Skeletal muscle tissue (tissue), 4 donors: ENCODE results near the gene DSCAML1. TPM values are rescaled to one million over a fixed set of nuclear protein-coding genes. Genes with fewer than 3 reads are reported as not detected.

Experiments used
- H3K27ac ChIP-seq: one replicate; pipeline ENCODE4 v1.7.0; 2013; ENCODE audit warnings: mild to moderate bottlenecking, low read depth, low read length, inconsistent platforms
- H3K27me3 ChIP-seq, 3 donors: one replicate each; pipeline ENCODE4 v1.7.0; 2013; ENCODE audit warnings: low read length in 3 of 3; ENCODE audit not compliant: control insufficient read depth in 3 of 3, insufficient read depth in 3 of 3
- H3K36me3 ChIP-seq, 3 donors: one replicate each; pipeline ENCODE4 v1.7.0; 2013; ENCODE audit warnings: low read length in 3 of 3; ENCODE audit not compliant: control insufficient read depth in 3 of 3, insufficient read depth in 3 of 3
- H3K4me1 ChIP-seq, 3 donors: one replicate each; pipeline ENCODE4 v1.7.0; 2013; ENCODE audit warnings: low read length in 3 of 3, mild to moderate bottlenecking in 3 of 3; ENCODE audit not compliant: control insufficient read depth in 3 of 3, insufficient read depth in 3 of 3
- H3K4me3 ChIP-seq, 3 donors: one replicate each; pipeline ENCODE4 v1.7.0; 2013; ENCODE audit warnings: low read length in 3 of 3
- H3K9ac ChIP-seq, 3 donors: one replicate each; pipeline ENCODE4 v1.7.0; 2013; ENCODE audit warnings: low read length in 3 of 3, mild to moderate bottlenecking in 3 of 3, moderate library complexity in 2 of 3, low read depth in 1 of 3
- H3K9me3 ChIP-seq, 3 donors: one replicate each; pipeline ENCODE4 v1.7.0; 2013; ENCODE audit warnings: low read length in 3 of 3; ENCODE audit not compliant: control insufficient read depth in 3 of 3
- total RNA-seq: library from RNA; depleted of rRNA; stranded (reverse); fragments of >200 nt; gene quantifications from one replicate; pipeline ENCODE4 v1.2.3, GENCODE V29; 2014
- donor health status: Osteomylitis.

Gene DSCAML1
- total RNA-seq, 1 donor from 2014 or later: 0.52 TPM

GRCh38 chr11:117838901-117839300 lies 41.9 kb upstream of the DSCAML1 start:
- Histone ChIP-seq H3K27ac (no peak overlapping the region), H3K36me3 (peaks cover 0 to 5% (median 0%) of the 10 kb centered on the region in 3 donors), H3K4me3 (no peak overlapping the region), H3K9ac (no peak overlapping the region), H3K4me1 (peaks cover 4 to 14% (median 13%) of the 10 kb centered on the region in 3 donors), H3K9me3 (no peaks in the 10 kb centered on the region), H3K27me3 (peaks cover 0 to 2% (median 0%) of the 10 kb centered on the region in 3 donors)

- Histone ChIP-seq H3K27ac (no peak overlapping the region), H3K4me3 (no peak overlapping the region), H3K36me3 (peaks cover 0 to 5% (median 0%) of the 10 kb centered on the region in 3 donors)
Observed at GRCh38 chr11:117837791-117838190, 40.8 kb upstream of the DSCAML1 start.

GRCh38 chr11:117837070-117837776 lies 40.2 kb upstream of the DSCAML1 start:
- H3K27ac ChIP-seq: no peak overlapping the region
- peaks cover 11 to 21% (median 20%) of the 10 kb centered on the region in 3 donors for H3K4me1 ChIP-seq
- no peak overlapping the region for H3K9ac ChIP-seq
- H3K4me3 ChIP-seq: no peak overlapping the region
- H3K27me3 ChIP-seq: peaks cover 0 to 2% (median 0%) of the 10 kb centered on the region in 3 donors
- H3K9me3 ChIP-seq: no peaks in the 10 kb centered on the region
- H3K36me3 ChIP-seq: peaks cover 0 to 5% (median 0%) of the 10 kb centered on the region in 3 donors

More at GRCh38 chr11:117837791-117838190, 40.8 kb upstream of the DSCAML1 start:
- peaks cover 13 to 21% (median 21%) of the 10 kb centered on the region in 3 donors for H3K4me1 ChIP-seq
- peaks cover 0 to 2% (median 0%) of the 10 kb centered on the region in 3 donors for H3K27me3 ChIP-seq
- no peaks in the 10 kb centered on the region for H3K9me3 ChIP-seq
- no peak overlapping the region for H3K9ac ChIP-seq

GRCh38 chr11:117836077-117836960 lies 39.3 kb upstream of the DSCAML1 start:
- Histone ChIP-seq H3K27ac (no peak overlapping the region), H3K4me1 (peaks cover 11 to 24% (median 19%) of the 10 kb centered on the region in 3 donors), H3K4me3 (no peak overlapping the region), H3K36me3 (peaks cover 0 to 5% (median 0%) of the 10 kb centered on the region in 3 donors), H3K9me3 (no peaks in the 10 kb centered on the region), H3K27me3 (peaks cover 0 to 2% (median 0%) of the 10 kb centered on the region in 3 donors), H3K9ac (no peak overlapping the region)

GRCh38 chr11:117835576-117835975 lies 38.6 kb upstream of the DSCAML1 start:
- Histone ChIP-seq H3K9ac (no peak overlapping the region), H3K4me1 (peaks cover 11 to 24% (median 24%) of the 10 kb centered on the region in 3 donors), H3K4me3 (no peak overlapping the region), H3K36me3 (peaks cover 0 to 5% (median 0%) of the 10 kb centered on the region in 3 donors), H3K9me3 (no peaks in the 10 kb centered on the region), H3K27ac (no peak overlapping the region), H3K27me3 (peaks cover 0 to 2% (median 0%) of the 10 kb centered on the region in 3 donors)

- Histone ChIP-seq H3K27me3 (peaks cover 0 to 2% (median 0%) of the 10 kb centered on the region in 3 donors), H3K4me3 (no peak overlapping the region), H3K27ac (no peak overlapping the region), H3K36me3 (peaks cover 0 to 4% (median 0%) of the 10 kb centered on the region in 3 donors), H3K9ac (no peak overlapping the region), H3K9me3 (no peaks in the 10 kb centered on the region), H3K4me1 (peaks cover 11 to 24% (median 24%) of the 10 kb centered on the region in 3 donors)
Observed at GRCh38 chr11:117834838-117835443, 37.9 kb upstream of the DSCAML1 start.

GRCh38 chr11:117834068-117834810 lies 37.2 kb upstream of the DSCAML1 start:
- Histone ChIP-seq H3K27ac (peak overlapping the region; percentile 64), H3K27me3 (peaks cover 0 to 2% (median 0%) of the 10 kb centered on the region in 3 donors), H3K4me3 (peak overlapping the region in 1 of 3 donors; percentile 45), H3K4me1 (peaks cover 11 to 24% (median 24%) of the 10 kb centered on the region in 3 donors), H3K9ac (peak overlapping the region in 1 of 3 donors; percentile 57), H3K36me3 (peaks cover 0 to 2% (median 0%) of the 10 kb centered on the region in 3 donors), H3K9me3 (no peaks in the 10 kb centered on the region)

- Histone ChIP-seq H3K27ac (peak overlapping the region; percentile 64), H3K9ac (peak overlapping the region in 1 of 3 donors; percentile 57), H3K36me3 (peaks cover 0 to 2% (median 0%) of the 10 kb centered on the region in 3 donors), H3K27me3 (peaks cover 0 to 2% (median 0%) of the 10 kb centered on the region in 3 donors), H3K9me3 (no peaks in the 10 kb centered on the region), H3K4me3 (peak overlapping the region in 1 of 3 donors; percentile 45), H3K4me1 (peaks cover 14 to 32% (median 27%) of the 10 kb centered on the region in 3 donors)
Observed at GRCh38 chr11:117833401-117833891, 36.4 kb upstream of the DSCAML1 start.

GRCh38 chr11:117832511-117832910 lies 35.5 kb upstream of the DSCAML1 start:
- Histone ChIP-seq H3K4me1 (peaks cover 14 to 34% (median 27%) of the 10 kb centered on the region in 3 donors), H3K27ac (no peak overlapping the region), H3K27me3 (peaks cover 0 to 2% (median 0%) of the 10 kb centered on the region in 3 donors), H3K9me3 (no peaks in the 10 kb centered on the region), H3K9ac (no peak overlapping the region), H3K4me3 (no peak overlapping the region), H3K36me3 (peaks cover 0 to 2% (median 0%) of the 10 kb centered on the region in 3 donors)
